AG10803 (cell line): ENCODE results near the gene ATRX.
"Not testable (repeated sequence)": the region's sequence is repeated elsewhere in the genome, so short reads cannot be mapped to it uniquely, and the experiment has no call there.

Experiments used
- DNase-seq: peaks from one replicate; pipeline ENCODE4 v3.0.0; 2010; ENCODE audit warnings: low read depth
- H3K4me3 ChIP-seq: 2 replicates; pipeline ENCODE4 v1.5.1; 2011; ENCODE audit warnings: mild to moderate bottlenecking, low read length, control low read depth
- TF ChIP-seq, protein P1 (sequence below): conservative IDR thresholded peaks from 2 replicates; pipeline ENCODE4 v1.5.1; 2011; ENCODE audit warnings: mild to moderate bottlenecking, low read length, control low read depth, inconsistent platforms

The ATRX gene

GRCh38 chrX:77785486-77786364 lies at the start of gene ATRX:
Gene ATRX (minus strand): TSS chrX:77786216. CDS start chrX:77786001, 215 bp downstream.
- peak; percentile 72 for DNase-seq
- H3K4me3 ChIP-seq, result peak within 1 kb of the TSS; percentile 76
- TF ChIP-seq, protein P1, sequence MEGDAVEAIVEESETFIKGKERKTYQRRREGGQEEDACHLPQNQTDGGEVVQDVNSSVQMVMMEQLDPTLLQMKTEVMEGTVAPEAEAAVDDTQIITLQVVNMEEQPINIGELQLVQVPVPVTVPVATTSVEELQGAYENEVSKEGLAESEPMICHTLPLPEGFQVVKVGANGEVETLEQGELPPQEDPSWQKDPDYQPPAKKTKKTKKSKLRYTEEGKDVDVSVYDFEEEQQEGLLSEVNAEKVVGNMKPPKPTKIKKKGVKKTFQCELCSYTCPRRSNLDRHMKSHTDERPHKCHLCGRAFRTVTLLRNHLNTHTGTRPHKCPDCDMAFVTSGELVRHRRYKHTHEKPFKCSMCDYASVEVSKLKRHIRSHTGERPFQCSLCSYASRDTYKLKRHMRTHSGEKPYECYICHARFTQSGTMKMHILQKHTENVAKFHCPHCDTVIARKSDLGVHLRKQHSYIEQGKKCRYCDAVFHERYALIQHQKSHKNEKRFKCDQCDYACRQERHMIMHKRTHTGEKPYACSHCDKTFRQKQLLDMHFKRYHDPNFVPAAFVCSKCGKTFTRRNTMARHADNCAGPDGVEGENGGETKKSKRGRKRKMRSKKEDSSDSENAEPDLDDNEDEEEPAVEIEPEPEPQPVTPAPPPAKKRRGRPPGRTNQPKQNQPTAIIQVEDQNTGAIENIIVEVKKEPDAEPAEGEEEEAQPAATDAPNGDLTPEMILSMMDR, result no peak

- not testable (repeated sequence) for H3K4me3 ChIP-seq, DNase-seq
These were observed 45.5 kb upstream of the ATRX start for GRCh38 chrX:77831544-77831943.

GRCh38 chrX:77821989-77822388 lies 36.0 kb upstream of the ATRX start:
- not testable (repeated sequence) for DNase-seq, H3K4me3 ChIP-seq

- no peak overlapping the region for H3K4me3 ChIP-seq
- DNase-seq, result no peak
- TF ChIP-seq, protein P1, result no peak
These were observed 34.2 kb upstream of the ATRX start for GRCh38 chrX:77820091-77820727.

DNA sequence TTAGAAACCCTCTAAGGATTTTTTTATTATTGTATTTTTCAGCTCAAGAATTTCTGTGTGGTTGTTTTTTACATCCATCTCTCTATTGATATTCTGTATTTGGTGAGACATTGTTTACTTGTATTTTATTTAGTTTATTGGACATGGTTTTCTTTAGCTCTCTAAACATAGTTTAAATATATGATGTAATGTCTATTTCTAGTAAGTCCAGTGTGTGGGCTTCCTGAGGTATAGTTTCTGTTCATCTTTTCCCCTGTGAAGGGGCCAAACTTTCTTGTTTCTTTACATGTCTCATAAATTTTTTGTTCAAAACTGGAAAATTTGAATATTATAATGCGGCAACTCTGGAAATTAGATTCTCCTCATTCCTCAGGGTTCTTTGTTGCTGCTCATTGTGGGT lies 28.2 kb upstream of the ATRX start:
- TF ChIP-seq, protein P1, result no peak
- no peak for DNase-seq
- H3K4me3 ChIP-seq, result no peak overlapping the region

DNA sequence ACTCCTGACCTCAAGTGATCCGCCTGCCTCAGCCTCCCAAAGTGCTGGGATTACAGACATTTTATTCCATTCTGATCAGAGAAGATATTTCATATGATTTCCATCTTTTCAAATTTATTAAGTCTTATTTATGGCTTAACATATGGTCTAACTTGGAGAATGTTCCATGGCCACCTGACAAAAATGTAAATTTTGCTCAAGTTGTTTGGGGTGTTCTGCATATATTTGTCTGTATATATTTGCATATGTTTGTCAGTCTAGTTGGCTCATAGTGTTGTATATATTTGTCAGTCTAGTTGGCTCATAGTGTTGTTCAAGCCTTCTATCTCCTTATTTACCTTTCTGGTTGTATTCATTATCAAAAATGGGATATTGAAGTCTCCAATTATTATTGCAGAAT lies 16.2 kb upstream of the ATRX start:
- DNase-seq, result no peak
- TF ChIP-seq, protein P1, result no peak

DNA sequence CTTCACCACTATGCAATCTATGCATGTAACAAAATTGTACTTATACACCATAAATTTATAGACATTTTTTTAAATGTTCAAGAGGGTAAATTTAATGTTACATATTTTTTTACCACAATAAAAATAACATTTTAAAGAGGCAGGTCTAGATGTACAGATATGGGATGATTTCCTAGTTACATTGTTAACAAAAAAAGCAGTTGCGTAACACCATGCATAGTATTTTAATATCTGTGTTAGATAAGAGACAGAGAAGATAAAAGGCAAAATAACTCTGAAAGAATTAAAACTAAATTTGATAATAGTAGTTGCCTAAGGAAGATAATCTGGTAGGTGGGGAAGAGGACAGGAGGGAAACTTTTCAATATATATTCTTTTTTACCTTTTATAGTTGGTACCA lies 9.1 kb upstream of the ATRX start:
- no peak for DNase-seq
- TF ChIP-seq, protein P1, result no peak
- H3K4me3 ChIP-seq, result no peak overlapping the region

More for the DNA sequence above, 16.2 kb upstream of the ATRX start:
- H3K4me3 ChIP-seq, result no peak overlapping the region

DNA sequence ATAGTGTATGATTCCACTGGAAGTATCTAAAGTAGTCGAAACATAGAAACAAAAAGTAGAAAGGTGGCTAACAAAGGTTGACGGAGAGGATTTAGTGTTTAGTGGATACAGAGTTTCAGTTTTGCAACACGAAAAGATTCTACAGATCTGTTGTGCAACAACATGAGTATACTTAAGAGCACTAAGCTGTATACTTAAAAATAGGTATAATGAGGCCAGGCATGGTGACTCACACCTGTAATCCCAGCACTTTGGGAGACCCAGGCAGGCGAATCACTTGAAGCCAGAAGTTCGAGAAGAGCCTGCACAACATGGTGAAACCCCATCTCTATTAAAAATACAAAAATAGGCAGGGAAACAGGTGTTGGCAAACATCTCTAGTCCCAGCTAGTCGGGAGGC lies 7.9 kb upstream of the ATRX start:
- no peak overlapping the region for H3K4me3 ChIP-seq
- no peak for DNase-seq
- TF ChIP-seq, protein P1, result no peak
